GM19328 (cell line): ENCODE data around the gene NR6A1.

Experiments
- ATAC-seq: cut with Tn5 transposase; IDR thresholded peaks from one replicate; pipeline ENCODE4 v1.9.1; 2021; ENCODE audit warnings: mild to moderate bottlenecking, moderate library complexity; ENCODE audit not compliant: unreplicated experiment

Gene NR6A1

GRCh38 chr9:124730772-124731171 lies 40.3 kb downstream of the NR6A1 start:
- no peak for ATAC-seq

GRCh38 chr9:124726886-124727285 lies 44.2 kb downstream of the NR6A1 start:
- no peak for ATAC-seq

GRCh38 chr9:124725068-124725452 lies 46.1 kb downstream of the NR6A1 start:
- no peak for ATAC-seq

DNA sequence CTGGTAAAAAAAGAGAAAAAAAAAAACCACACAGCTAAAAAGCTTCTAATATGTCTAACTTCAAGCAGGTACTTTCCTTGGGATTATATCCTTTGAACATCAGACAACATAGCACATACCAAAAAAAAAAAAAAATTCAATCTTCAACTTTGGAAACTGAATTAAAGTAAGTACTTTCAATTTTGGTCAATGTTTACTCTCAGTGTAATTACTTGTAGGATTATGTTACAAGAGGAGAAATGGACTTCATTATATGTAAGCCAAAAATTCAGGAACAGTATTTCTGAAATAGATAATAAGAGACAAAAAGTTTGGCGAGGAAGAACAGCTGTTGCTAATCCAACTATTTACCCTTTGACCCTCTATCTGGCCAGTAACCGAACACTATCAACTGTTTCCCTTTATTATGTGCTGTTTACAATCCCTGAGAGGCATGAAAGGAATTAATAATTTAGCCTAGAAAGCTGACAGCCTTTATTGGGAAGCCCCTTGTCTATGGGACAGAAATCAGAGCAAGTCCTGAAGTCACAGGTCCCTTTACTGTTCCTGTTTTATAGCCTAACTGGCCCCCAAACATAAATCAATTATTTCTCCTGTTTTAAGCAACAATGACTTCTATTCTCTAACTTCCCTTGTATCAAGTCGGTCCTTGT lies 46.6 kb downstream of the NR6A1 start:
- ATAC-seq = no peak

- no peak for ATAC-seq
These were observed 47.8 kb downstream of the NR6A1 start for GRCh38 chr9:124723352-124723751.

DNA sequence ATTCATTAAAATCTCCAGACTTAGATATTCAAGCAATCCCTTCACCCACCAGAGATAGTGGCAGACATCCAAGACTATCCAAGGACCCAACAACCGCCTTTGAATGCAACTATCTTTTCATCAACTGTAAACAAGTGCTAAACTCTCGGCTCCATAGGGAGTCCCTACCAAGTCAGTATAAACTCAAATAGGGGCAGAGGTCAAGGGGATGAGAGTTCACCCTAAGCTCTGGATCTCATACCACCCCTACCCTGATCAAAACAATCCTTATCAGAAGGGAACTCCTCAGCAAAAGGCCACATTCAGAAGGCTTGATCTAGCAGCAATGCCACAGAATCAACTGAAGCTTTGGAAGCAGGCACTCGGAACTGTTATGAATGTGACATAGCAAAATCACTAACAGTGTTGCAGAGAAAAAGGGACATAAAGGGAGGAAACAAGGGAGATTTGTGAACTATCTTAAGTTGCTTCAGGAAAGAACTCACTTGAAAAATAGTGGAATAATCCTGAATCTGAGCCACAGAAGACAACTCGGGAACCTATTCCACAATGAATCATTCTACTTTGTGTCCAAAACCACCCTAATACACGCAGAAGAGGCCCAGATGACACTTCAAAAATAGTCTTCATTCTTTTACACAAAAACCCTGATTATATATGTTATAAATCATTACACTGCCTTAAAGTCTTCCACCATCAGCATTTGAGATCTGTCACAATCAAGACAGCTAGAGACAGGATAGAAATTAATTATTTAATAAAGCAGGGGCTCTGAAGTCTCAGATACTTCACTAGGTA lies 49.8 kb downstream of the NR6A1 start:
- no peak for ATAC-seq

DNA sequence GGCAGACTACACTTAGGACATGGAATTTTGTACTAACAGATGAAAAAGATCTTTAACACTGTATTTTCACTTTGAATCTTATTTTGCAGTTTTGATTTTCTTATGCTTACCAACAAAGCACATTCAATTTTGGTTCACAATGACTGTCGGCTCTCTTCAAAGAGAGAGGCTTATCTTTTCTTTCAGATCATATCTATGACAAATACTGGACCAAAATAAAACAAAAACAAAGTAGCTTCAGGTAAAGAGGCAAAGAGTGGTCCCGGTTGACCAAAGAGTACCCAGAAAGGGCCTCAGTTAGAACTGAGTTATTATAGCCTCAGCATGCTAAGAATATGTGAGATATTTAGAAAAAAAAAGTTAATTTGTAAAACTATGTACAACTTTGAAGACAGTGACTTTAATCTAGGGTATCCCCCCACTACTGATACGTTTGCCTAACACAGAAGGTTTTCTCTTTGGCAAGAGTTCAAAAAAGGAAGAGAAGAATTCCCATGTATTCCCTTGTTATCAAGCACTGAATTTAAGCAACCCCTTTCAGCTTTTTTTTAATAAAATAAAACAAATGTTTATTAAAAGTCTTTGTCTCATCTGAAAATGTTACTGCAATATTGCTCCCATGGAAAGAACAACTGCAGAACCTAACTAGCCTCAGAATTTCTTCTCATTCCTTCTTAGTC lies 50.5 kb downstream of the NR6A1 start:
- no peak for ATAC-seq

DNA sequence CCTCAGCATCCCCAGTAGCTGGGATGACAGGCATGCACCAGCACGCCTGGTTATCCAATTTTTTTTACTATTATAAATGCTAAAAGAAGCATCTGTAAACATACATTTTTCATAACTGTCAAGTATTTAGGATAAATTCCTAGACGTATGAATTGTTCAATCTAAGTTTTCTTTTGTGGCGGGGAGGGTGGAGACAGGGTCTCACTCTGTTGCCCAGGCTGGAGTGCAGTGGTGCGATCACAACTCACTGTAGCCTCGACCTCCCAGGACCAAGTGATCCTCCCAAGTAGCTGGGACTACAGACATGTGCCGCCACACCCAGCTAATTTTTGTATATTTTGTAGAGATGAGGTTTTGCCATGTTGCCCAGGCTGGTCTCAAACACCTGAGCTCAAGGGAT lies 52.2 kb downstream of the NR6A1 start:
- ATAC-seq = no peak

DNA sequence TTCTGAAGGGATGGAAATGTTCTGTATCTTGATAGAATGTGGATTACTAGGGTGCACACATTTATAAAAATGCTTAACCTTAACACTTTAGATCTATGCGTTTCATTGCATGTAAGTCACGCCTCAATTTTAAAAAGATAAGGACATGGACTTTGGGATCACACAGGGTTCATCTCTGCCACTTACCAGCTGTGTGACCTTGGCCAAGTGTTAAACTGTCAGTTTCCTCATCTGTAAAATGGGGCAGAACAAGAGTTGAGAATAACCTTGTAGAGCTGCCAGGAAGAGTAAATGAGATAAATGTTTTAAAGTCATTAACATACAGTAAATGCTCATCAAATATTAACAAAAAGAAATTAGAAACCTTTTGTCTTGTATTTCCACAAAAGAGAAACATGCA lies 53.5 kb downstream of the NR6A1 start:
- ATAC-seq = no peak

GRCh38 chr9:124716808-124717207 lies 54.3 kb downstream of the NR6A1 start:
- no peak for ATAC-seq

- ATAC-seq = no peak
These were observed 60.3 kb downstream of the NR6A1 start for GRCh38 chr9:124710766-124711165.

DNA sequence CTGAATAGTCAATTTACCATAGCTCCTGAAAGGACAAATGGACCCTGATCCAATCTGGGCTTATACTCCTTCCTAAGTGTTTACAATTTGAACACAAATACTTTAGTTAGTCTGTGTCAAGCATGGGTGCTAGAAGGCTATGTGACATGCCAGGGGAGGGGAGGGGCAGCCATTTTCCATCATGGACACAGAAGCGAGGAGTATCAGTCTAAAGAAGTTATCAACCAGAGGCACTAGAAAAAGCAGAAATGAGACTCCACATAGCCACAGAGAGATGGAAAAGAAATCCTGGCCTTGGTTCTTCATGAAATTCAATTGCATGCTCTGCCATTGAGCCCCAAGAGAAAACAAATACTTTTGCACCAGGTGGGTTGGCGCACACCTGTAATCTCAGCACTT lies 61.8 kb downstream of the NR6A1 start:
- no peak for ATAC-seq

DNA sequence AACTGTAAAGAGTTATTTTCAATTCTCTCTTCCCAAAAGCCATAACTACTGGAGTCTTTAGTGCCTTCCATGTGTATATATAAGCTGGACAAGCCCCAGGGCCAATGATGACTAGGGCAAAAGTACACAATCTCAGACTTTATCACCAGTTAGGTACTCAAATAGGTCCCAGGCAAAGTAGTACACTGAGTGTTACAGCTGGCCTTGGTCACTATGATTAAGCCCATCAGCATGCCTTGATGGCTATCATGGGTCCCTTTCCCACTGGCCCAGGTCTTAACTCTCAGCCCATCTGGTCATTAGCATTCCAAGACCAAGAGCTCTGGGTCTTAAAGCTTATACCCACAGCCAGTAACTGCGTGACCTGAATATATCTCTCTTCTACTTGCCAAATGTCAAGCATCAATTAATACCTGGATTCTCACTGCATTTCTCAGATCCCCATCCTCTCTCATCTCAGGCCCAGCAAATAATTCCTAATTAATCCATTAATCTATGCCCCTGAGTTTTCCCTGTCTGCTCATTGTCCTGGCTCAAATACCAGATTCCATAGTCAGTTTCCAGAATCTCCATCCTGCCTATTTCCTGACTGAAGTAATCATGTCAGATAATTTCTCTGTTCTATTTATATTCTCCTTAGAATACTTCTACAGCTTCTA lies 62.3 kb downstream of the NR6A1 start:
- ATAC-seq = no peak

GRCh38 chr9:124708074-124708473 lies 63.0 kb downstream of the NR6A1 start:
- ATAC-seq = no peak

DNA sequence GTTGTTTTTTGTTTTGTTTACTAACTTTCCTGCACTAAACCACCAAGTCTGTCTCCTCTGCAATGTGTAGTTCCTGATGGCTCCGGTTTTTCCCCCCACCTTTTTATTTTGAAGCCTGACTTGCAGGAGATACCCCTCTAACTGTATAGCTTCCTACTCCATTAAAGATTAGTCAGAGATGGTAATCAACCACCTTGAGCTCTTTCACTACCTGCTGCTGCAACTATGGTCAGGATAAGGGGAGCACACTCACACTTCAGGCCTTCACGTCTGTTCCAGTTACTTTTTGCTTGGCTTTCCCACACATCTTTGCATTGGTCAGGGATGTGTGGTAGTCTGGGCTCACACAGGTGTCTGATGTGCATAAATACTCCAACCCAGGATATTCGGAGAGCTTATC lies 63.4 kb downstream of the NR6A1 start:
- ATAC-seq = no peak

DNA sequence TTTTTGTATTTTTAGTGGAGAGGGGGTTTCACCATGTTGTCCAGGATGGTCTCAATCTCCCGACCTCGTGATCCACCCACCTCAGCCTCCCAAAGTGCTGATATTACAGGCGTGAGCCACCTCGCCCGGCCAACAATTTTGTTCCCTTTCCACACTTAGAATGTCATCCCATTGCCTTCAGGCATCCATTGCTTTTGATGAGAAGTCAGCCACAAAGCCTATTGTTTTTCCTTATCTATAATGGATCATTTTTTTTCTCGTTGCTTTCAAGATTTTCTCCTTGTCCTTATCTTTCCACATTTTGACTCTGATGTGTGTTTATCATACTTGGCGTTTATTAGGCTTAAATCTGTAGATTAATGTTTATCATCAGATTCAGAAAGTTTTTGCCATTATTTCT lies 64.4 kb downstream of the NR6A1 start:
- ATAC-seq = no peak

- no peak for ATAC-seq
These were observed 71.5 kb downstream of the NR6A1 start for GRCh38 chr9:124699575-124699974.

- ATAC-seq = no peak
These were observed 72.8 kb downstream of the NR6A1 start for GRCh38 chr9:124698265-124698664.

GRCh38 chr9:124697326-124698200 lies 73.5 kb downstream of the NR6A1 start:
- no peak for ATAC-seq

DNA sequence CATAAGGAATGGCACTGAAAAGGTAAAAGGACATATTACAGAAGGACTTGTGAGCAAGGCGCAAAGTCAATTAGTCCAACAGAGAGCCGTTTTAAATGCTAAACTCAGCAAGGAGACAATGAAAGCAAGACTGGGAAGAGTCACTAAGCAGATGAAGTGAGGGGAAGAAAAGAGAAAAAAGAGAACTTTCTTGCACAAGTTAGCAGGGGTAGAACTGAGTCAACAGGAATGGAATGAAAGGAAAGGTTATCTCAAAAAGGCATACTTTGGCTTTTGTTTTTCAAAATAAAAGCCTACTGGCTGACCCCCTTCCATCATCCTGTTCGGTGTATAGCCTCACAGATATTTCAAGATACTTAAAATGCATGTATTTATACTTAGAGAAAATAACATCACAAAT lies 75.0 kb downstream of the NR6A1 start:
- ATAC-seq = no peak
